Mammary epithelial cell (primary cell): ENCODE data around the gene AMACR.

Source experiments
- EZH2 ChIP-seq: IDR thresholded peaks from 2 replicates; pipeline ENCODE4 v1.6.1; 2012; ENCODE audit warnings: low read length, inconsistent platforms, borderline replicate concordance
- TF ChIP-seq, protein P1 (sequence below), 2 donors: IDR thresholded peaks in 1 of 2; conservative IDR thresholded peaks in 1 of 2; 2 replicates each; pipeline ENCODE4 v1.5.1; 2011 to 2012; ENCODE audit warnings: inconsistent platforms in 2 of 2, low read length in 2 of 2, mild to moderate bottlenecking in 2 of 2, control low read depth in 1 of 2, low read depth in 1 of 2; ENCODE audit not compliant: insufficient read depth in 1 of 2; ENCODE audit errors: extremely low read depth in 1 of 2

- TF ChIP-seq, protein P1, sequence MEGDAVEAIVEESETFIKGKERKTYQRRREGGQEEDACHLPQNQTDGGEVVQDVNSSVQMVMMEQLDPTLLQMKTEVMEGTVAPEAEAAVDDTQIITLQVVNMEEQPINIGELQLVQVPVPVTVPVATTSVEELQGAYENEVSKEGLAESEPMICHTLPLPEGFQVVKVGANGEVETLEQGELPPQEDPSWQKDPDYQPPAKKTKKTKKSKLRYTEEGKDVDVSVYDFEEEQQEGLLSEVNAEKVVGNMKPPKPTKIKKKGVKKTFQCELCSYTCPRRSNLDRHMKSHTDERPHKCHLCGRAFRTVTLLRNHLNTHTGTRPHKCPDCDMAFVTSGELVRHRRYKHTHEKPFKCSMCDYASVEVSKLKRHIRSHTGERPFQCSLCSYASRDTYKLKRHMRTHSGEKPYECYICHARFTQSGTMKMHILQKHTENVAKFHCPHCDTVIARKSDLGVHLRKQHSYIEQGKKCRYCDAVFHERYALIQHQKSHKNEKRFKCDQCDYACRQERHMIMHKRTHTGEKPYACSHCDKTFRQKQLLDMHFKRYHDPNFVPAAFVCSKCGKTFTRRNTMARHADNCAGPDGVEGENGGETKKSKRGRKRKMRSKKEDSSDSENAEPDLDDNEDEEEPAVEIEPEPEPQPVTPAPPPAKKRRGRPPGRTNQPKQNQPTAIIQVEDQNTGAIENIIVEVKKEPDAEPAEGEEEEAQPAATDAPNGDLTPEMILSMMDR (conservative IDR thresholded peaks at IDR 0.05 in 1 of 2, IDR thresholded peaks at IDR 0.05 in 1 of 2; ENCODE audit: extremely low read depth in 1 of 2, insufficient read depth in 1 of 2, low read depth in 1 of 2, low read length in 2 of 2) = no peak
- no peak for TF ChIP-seq EZH2
Observed at GRCh38 chr5:34016222-34016621, 8.4 kb upstream of the AMACR start.
